ENCODE data around the gene CYB5R3. TPM values are rescaled to one million over a fixed set of nuclear protein-coding genes. Genes with fewer than 3 reads are reported as not detected.
A peak's percentile ranks its signal among the peaks of the same experiment; 100 is the strongest.

The CYB5R3 gene
- polyA plus RNA-seq, 1 donor (not counting 4 experiments of a cell fraction or from before 2014, with no cell fraction given) = 102 TPM

- H3K27ac ChIP-seq (ENCODE audit: control insufficient read depth, insufficient read depth, low read length) = no peak overlapping the region
Observed at GRCh38 chr22:42692239-42693054, 43.3 kb upstream of the CYB5R3 start.

GRCh38 chr22:42691440-42691839 lies 42.2 kb upstream of the CYB5R3 start:
- Histone ChIP-seq H4K20me1 (ENCODE audit: control insufficient read depth, extremely low read depth, insufficient read depth, low read length) (no peaks in the 10 kb centered on the region), H3K36me3 (ENCODE audit: control insufficient read depth in 2 of 2, extremely low read depth in 1 of 2, insufficient read depth in 2 of 2, low read length in 2 of 2) (peaks cover 3 to 5% of the 10 kb centered on the region in 2 experiments), H3K79me2 (ENCODE audit: control insufficient read depth, insufficient read depth, low read length) (no peaks in the 10 kb centered on the region), H3K4me3 (ENCODE audit: control insufficient read depth in 2 of 3, extremely low read depth in 1 of 3, insufficient read depth in 2 of 3, low read depth in 1 of 3, low read length in 3 of 3) (no peak overlapping the region), H3K27me3 (ENCODE audit: control insufficient read depth, extremely low read depth, insufficient read depth, low read length) (no peaks in the 10 kb centered on the region), H2AFZ (ENCODE audit: control insufficient read depth, low read length) (no peak overlapping the region), H3K9me3 (ENCODE audit: control insufficient read depth, low read depth, low read length) (no peaks in the 10 kb centered on the region), H3K9me1 (ENCODE audit: control insufficient read depth, extremely low read depth, insufficient read depth, low read length) (no peaks in the 10 kb centered on the region), H3K4me1 (ENCODE audit: control insufficient read depth, extremely low read depth, insufficient read depth, low read length) (peaks cover 33% of the 10 kb centered on the region), H3K4me2 (ENCODE audit: control insufficient read depth, extremely low read depth, insufficient read depth, low read depth, low read length) (no peak overlapping the region), H3K9ac (ENCODE audit: control insufficient read depth, extremely low read depth, insufficient read depth, low read length) (no peak overlapping the region), H3K27ac (ENCODE audit: control insufficient read depth, insufficient read depth, low read length) (no peak overlapping the region)
- DNase-seq (ENCODE audit: low read depth, low spot score) = no peak
- dilution Hi-C loops (cut with MboI; ENCODE audit: extremely low pct_ligation_motif_present, low sequenced_read_pairs) = no loop called here
- TF ChIP-seq EZH2 (IDR thresholded peaks at IDR 0.05; ENCODE audit: low read length) = no peak
- TF ChIP-seq CTCF (optimal IDR thresholded peaks at IDR 0.05 in 1 of 3, IDR thresholded peaks at IDR 0.05 in 1 of 3, conservative IDR thresholded peaks at IDR 0.05 in 1 of 3; ENCODE audit: extremely low read depth in 1 of 3, insufficient read depth in 2 of 3, low read length in 3 of 3) = no peak
- no peak for FAIRE-seq

More at GRCh38 chr22:42692239-42693054, 43.3 kb upstream of the CYB5R3 start:
- Histone ChIP-seq H3K27me3 (ENCODE audit: control insufficient read depth, extremely low read depth, insufficient read depth, low read length) (no peaks in the 10 kb centered on the region), H3K4me2 (ENCODE audit: control insufficient read depth, extremely low read depth, insufficient read depth, low read depth, low read length) (no peak overlapping the region), H3K36me3 (ENCODE audit: control insufficient read depth in 2 of 2, extremely low read depth in 1 of 2, insufficient read depth in 2 of 2, low read length in 2 of 2) (peaks cover 3 to 5% of the 10 kb centered on the region in 2 experiments), H3K9ac (ENCODE audit: control insufficient read depth, extremely low read depth, insufficient read depth, low read length) (no peak overlapping the region), H3K4me3 (ENCODE audit: control insufficient read depth in 2 of 3, extremely low read depth in 1 of 3, insufficient read depth in 2 of 3, low read depth in 1 of 3, low read length in 3 of 3) (no peak overlapping the region), H4K20me1 (ENCODE audit: control insufficient read depth, extremely low read depth, insufficient read depth, low read length) (no peaks in the 10 kb centered on the region), H2AFZ (ENCODE audit: control insufficient read depth, low read length) (no peak overlapping the region), H3K79me2 (ENCODE audit: control insufficient read depth, insufficient read depth, low read length) (no peaks in the 10 kb centered on the region), H3K9me1 (ENCODE audit: control insufficient read depth, extremely low read depth, insufficient read depth, low read length) (no peaks in the 10 kb centered on the region), H3K4me1 (ENCODE audit: control insufficient read depth, extremely low read depth, insufficient read depth, low read length) (peaks cover 27% of the 10 kb centered on the region), H3K9me3 (ENCODE audit: control insufficient read depth, low read depth, low read length) (no peaks in the 10 kb centered on the region)
- dilution Hi-C loops (cut with MboI; ENCODE audit: extremely low pct_ligation_motif_present, low sequenced_read_pairs) = no loop called here
- DNase-seq (ENCODE audit: low read depth, low spot score) (no peak), FAIRE-seq (no peak)
- TF ChIP-seq CTCF (optimal IDR thresholded peaks at IDR 0.05 in 1 of 3, IDR thresholded peaks at IDR 0.05 in 1 of 3, conservative IDR thresholded peaks at IDR 0.05 in 1 of 3; ENCODE audit: extremely low read depth in 1 of 3, insufficient read depth in 2 of 3, low read length in 3 of 3) (peak in 1 of 3 experiments; percentile 49), EZH2 (IDR thresholded peaks at IDR 0.05; ENCODE audit: low read length) (no peak)

Measured in keratinocyte (primary cell).